Middle frontal gyrus (tissue), 1 donor: ENCODE data around the gene SPATA2L.
"Not testable (repeated sequence)": the region's sequence is repeated elsewhere in the genome, so short reads cannot be mapped to it uniquely, and the experiment has no call there.

Experiments used
- DNase-seq: peaks from one replicate; pipeline ENCODE4 v3.0.0-alpha.2; 2015; ENCODE audit warnings: low spot score; ENCODE audit errors: extremely low spot score

SPATA2L gene

DNA sequence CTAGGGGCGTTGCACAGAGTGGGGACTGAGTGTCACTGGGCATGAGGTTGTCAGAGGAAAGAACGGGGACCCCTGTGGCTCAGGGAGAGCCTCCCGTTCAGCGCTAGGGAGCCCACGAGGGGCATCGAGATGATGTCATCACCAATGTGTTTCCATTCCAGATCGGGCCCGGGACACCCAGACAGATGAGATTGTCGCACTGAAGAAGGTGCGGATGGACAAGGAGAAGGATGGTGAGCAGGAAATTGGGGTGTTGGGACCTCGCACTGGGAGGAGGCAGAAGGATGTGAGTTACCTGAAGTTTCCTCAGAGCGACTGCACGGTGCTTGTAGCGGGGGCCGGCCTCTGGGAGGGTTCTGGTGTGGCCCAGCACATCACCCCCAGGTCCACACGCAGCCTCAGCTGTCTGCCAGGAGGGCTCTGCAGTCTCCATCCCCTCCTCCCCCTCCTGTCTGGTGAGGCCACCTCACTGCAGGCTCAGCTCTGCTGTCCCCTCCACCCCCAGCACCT lies 11.1 kb downstream of the SPATA2L start:
- DNase-seq, result no peak

- DNase-seq, result not testable (repeated sequence)
These were observed 11.9 kb downstream of the SPATA2L start for GRCh38 chr16:89689621-89690020.

DNA sequence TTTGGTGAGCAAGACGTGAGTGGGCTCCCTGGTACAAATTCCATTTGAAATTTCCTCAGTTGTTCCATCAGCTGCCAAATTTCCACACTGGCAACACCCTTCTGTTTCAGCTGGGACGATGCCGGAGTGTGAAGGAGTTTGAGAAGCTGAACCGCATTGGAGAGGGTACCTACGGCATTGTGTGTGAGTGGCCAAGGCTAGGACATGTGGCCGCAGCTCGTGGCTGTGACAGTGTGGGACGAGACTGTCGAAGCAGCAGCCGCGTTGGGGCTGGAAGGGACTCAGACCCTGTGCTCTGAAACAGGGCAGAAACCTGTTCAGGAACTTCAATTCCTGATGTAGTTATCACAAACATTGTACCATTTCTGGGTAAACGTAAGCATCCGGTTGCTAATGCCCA lies 12.4 kb downstream of the SPATA2L start:
- no peak for DNase-seq

DNA sequence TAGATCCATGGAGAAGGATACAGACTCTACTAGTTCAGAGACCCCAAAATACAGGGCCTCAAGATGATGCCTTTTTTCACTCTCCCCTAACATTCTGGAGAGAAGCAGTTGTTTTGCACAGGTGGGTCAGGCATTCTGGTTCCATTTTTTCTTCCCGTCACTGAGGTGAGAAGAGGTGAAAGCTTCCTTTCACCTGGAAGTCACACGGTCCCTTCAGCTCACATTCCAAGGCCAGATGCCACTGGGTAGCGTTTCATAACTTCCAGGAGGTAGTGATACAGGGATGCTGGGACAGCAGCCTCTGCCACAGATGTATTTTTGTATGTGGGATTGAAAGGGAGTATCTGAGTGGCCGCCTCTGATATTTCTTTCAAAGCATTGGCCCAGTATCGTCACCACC lies 13.1 kb downstream of the SPATA2L start:
- no peak for DNase-seq

DNA sequence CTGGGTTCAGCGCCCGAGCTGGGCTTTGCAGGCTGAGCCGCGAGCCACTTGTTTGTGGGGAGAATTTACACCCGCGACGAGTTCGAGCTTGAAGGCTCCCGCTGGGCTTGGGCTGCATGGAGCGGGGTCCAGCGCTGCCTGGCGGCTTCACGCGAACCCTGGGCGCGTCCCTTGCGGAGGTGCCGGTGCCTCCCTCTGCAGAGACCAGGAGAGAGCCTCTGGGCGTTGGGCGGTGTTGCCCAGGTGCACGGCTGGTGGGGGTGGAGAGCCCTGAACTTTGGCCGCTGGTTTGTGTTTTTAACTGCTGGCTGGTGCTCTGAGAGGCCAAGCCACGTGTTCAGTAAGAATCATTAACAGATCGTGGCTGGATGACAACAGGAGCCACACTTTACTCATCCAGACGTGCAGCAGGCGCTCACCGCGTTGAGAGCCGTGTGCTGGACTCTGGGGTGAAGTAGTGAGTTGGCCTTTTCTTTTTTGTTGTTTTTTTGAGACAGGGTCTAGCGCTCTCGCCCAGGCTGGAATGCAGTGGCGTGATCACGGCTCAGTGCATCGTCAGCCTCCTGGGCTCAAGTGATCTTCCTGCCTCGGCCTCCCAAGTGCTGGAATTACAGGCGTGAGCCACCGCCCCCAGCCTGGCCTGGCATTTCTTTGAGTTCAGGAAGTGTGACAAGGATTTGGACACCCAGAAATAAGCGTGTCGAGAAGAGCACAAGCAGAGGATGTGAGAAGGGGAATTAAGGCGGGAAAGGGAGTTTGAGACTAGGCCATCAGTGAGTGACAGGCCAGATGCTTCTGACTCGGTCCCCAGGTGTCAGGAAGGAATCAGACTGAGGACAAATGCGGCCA lies 14.2 kb downstream of the SPATA2L start:
- no peak for DNase-seq

DNA sequence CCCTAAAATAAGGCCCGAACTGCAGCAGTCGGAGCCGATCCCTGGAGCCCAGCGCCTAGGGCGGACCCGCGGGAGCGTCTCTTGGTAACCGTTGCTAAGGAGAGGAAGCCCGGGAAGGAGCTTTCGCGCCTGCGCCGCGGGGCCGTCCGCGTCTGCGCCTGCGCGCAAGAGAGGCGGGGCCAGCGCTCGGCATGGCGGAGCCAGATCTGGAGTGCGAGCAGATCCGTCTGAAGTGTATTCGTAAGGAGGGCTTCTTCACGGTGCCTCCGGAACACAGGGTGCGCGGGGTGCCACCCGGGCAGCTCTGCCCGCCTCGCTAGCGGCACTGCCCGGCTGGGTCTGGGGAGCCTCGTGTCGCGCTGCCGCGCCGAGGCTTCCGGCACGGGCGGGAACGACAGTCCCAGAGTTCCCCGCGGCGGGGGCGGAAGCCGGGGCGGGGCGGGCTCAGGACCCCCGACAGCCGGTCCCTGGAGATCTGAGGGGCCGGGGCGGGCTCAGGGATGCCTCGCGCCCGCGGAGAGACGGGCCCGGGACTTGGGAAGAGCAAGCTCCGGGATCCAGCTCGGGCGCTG lies 14.9 kb downstream of the SPATA2L start, which contains the start of gene CDK10:
Gene CDK10, plus strand, starts transcription at position 170 of the 572 bp plus-strand sequence. Its CDS starts 22 bp downstream, at position 192.
- DNase-seq, result peak; percentile 82

- DNase-seq, result no peak
These were observed 15.6 kb downstream of the SPATA2L start for GRCh38 chr16:89685916-89686315.

DNA sequence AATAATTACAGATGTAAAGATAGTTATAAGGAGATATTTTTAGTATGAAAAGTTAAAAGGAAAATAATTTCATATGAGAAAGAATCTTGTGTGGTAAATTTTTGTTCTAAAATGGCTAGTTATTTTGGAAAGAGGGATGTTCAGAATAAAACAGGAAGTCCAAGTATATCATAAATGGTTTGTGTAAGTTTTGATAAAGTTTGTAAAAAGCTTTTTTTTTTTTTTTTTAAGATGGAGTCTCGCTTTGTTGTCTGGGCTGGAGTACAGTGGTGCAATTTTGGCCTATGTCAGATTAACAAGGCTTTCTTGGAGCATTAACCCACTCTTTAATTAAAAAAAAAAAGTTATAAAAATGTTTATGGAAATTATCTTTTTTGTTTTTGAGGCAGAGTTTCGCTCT lies 23.2 kb downstream of the SPATA2L start:
- DNase-seq, result no peak

DNA sequence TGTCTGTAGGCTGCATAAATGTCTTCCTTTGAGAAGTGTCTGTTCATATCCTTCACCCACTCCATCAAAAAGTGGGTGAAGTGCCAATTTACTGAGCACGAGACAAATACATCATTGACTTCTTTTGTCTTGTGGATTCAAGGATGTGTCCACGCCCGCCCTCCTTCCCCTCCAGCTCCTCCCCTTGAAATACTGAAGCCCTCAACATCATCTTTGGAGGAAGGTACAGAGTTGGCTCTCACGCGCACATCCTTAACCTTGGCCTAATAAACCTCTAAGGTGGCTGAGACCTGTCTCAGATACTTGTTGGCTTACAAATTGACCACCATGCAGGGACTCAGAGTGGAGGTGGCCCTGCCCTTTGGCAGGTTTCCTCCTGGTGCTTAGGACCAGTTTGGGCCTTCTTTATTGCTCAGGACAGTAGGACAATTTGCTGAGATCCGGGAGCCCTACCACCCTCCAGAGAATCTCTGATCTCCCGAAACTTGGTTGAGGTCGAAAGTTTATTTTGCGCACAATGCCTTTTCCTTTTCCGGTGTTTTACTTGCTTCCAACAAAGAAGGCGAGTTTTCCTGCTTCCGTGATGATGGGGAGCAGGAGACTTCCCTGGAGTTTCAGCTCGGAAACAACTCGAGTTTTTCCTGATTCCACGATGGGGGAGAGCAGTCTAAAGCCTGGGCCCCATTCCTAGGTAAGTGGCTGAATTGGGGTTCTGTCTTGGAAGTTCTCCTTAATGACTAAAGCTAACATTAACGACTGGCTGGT lies 29.1 kb downstream of the SPATA2L start:
- no peak for DNase-seq

GRCh38 chr16:89671565-89671964 lies 29.9 kb downstream of the SPATA2L start:
- not testable (repeated sequence) for DNase-seq

DNA sequence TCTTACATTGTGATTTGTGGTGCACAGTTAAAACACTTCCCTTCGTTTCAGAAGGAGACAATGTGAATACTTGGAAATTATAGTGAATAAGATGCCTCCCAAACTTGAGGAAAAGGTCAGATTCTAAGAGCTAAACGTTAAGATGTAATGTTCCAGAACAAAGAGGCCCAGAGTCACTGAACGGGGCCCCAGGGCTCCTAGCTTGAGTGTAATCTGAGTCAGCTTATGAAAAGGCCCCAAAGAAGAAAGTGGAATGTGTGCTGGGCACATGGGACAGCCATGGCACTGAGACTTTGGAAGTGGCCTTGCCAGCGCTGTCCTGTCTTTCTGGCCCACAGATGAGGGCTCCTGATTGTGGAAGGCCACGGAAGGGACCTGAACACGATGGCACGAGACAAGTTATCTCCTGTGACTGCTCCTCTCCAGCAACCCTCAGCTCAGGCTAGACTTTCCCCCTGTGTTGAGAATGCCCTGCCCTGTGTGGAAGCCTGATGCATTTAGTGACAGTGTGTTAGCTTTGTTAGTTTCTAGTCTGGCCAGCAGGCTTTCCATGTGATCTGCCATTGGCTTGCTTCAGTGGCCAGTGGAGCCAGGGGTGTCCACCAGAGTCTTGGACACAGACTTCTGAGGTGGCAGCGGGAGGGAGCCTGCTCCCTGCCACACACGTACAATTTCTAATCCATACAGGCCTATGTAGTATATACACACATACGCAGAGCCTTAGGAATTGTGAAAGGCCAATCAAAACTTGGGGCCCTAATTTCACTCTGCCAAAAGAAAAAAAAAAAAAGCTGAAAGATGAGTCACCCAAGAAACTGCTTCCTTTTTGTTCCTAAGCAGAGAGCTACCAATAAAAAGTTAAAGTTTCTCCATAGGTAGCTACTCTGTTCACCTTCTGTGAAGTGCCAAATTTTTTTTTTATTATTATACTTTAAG lies 30.7 kb downstream of the SPATA2L start:
- DNase-seq, result no peak

GRCh38 chr16:89669755-89670154 lies 31.8 kb downstream of the SPATA2L start:
- no peak for DNase-seq

- DNase-seq, result no peak
These were observed 32.7 kb downstream of the SPATA2L start for GRCh38 chr16:89668790-89669158.

DNA sequence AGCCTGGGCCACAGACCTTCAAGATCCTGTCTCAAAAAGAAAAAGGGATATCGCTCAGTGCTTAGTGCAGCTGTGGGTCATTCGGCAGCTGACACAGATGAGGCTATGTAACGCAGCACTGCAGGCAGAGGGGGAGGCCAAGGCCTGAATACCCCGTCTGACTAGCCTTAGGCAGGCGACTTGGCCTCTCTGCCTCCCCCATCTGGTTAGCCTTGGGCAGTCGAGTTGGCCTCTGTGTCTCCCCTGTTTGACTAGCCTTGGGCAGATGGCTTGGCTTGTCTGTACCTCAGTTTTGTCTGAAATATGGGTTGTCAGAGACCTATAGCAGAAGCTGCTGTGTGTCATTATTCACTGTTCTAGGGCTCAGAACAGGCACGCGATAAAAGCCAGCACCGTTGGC lies 33.9 kb downstream of the SPATA2L start:
- DNase-seq, result no peak

GRCh38 chr16:89667000-89667399 lies 34.5 kb downstream of the SPATA2L start:
- not testable (repeated sequence) for DNase-seq

DNA sequence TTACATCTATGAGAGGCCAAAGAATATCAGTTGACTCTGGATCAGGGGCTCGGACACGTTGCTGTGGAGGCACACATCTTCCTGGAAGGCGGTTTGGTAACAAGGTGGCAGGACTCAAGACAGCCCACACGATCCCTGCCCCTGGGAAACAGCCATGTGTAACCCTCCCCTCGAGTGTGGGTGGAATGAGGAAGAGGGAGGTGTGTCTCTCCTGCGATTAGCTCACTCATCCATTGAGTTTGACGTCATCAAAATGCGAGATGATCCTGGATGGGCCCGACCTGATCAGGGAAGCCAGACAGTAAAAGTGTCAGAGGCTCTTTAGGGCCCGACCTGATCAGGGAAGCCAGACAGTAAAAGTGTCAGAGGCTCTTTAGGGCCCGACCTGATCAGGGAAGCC lies 37.3 kb downstream of the SPATA2L start:
- DNase-seq, result not testable (repeated sequence)

- no peak for DNase-seq
These were observed 40.3 kb downstream of the SPATA2L start for GRCh38 chr16:89661215-89661614.

GRCh38 chr16:89660146-89660545 lies 41.4 kb downstream of the SPATA2L start:
- no peak for DNase-seq

DNA sequence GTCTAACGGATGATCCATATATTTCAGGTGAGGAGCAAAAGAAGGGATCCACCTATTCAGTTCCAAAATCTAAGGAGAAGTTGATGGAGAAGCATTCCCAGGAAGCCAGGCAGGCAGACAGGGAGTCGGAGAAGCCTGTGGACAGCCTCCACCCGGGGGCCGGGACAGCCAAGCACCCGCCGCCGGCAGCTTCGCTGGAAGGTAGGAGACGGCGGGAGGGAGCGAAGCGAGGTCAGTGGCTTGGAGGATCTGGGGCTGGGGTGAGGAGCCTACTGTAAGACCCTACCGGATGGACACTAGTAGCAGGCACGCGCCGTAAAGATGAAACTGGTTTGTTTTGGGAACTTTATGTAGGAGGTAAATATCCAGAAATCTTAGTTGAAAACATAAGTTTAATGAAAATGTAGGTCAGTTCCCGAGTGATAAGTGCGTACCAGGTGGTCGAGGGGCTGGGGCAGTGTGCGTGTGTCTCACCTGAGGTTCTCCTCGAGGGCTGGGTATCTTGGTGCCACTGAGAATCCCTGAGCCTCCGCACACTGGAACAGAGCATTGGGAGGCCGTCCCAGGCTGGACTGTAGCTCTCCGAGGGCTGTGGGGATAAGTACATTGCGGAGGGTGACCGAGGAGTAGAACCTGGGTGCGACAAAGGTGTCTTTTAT lies 43.2 kb downstream of the SPATA2L start:
- DNase-seq, result no peak
